MM.1S (cell line): ENCODE data around the gene RSRC1.

Experiments
- EZH2 ChIP-seq: fragments of 300-600 bp; sonication (generic); optimal IDR thresholded peaks from 2 replicates; pipeline ENCODE3; 2017; ENCODE audit warnings: low read depth, mild to moderate bottlenecking, antibody characterized with exemption, low read length, mixed read lengths
- EZH2phosphoT487 ChIP-seq: fragments of 300-600 bp; sonication (generic); IDR thresholded peaks from 2 replicates; pipeline ENCODE4 v1.6.1; 2018; ENCODE audit warnings: antibody characterized with exemption, low read length
- TF ChIP-seq, protein P1 (sequence below): fragments of 300-600 bp; sonication (generic); IDR thresholded peaks from 2 replicates; pipeline ENCODE4 v1.5.1; 2016; ENCODE audit warnings: antibody characterized with exemption, low read length, mixed read lengths

GRCh38 chr3:158494673-158495072, 384.8 kb downstream of the RSRC1 start:
- TF ChIP-seq, protein P1, sequence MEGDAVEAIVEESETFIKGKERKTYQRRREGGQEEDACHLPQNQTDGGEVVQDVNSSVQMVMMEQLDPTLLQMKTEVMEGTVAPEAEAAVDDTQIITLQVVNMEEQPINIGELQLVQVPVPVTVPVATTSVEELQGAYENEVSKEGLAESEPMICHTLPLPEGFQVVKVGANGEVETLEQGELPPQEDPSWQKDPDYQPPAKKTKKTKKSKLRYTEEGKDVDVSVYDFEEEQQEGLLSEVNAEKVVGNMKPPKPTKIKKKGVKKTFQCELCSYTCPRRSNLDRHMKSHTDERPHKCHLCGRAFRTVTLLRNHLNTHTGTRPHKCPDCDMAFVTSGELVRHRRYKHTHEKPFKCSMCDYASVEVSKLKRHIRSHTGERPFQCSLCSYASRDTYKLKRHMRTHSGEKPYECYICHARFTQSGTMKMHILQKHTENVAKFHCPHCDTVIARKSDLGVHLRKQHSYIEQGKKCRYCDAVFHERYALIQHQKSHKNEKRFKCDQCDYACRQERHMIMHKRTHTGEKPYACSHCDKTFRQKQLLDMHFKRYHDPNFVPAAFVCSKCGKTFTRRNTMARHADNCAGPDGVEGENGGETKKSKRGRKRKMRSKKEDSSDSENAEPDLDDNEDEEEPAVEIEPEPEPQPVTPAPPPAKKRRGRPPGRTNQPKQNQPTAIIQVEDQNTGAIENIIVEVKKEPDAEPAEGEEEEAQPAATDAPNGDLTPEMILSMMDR: no peak
- no peak for TF ChIP-seq EZH2
- no peak for TF ChIP-seq EZH2phosphoT487
